ENCODE data around the gene IQCB1. TPM values are rescaled to one million over a fixed set of nuclear protein-coding genes. Genes with fewer than 3 reads are reported as not detected.

The IQCB1 gene
- total and polyA plus RNA-seq, 9 of the 15 experiments (the other 6 are each of a cell fraction or from before 2014, with no cell fraction given): 21.1 to 38.1 (median 27.5) TPM

GRCh38 chr3:121781611-121782010 lies 53.2 kb downstream of the IQCB1 start:
- H3K4me3 ChIP-seq: no peak overlapping the region
- H4K20me1 ChIP-seq (replicated peaks; ENCODE audit: control insufficient read depth, insufficient read depth, low read length): no peaks in the 10 kb centered on the region
- no peaks in the 10 kb centered on the region for H3K27me3 ChIP-seq (ENCODE audit: control insufficient read depth in 2 of 2, insufficient read depth in 2 of 2, low read length in 2 of 2)
- H3K79me2 ChIP-seq (ENCODE audit: control insufficient read depth, insufficient read depth, low read length): no peaks in the 10 kb centered on the region
- no peak for DNase-seq (ENCODE audit: extremely low read depth in 1 of 4, low spot score in 3 of 4)
- no peak for ATAC-seq
- POLR2A ChIA-PET: no interaction called here
- TF ChIP-seq CBFA2T2 (conservative IDR thresholded peaks at IDR 0.05) (no peak), CREB5 (CRISPR knock-in tag; IDR thresholded peaks at IDR 0.05) (no peak), TFAP4 (CRISPR knock-in tag; IDR thresholded peaks at IDR 0.05; ENCODE audit: borderline replicate concordance) (no peak), ARID1B (IDR thresholded peaks at IDR 0.05) (no peak), BCOR (IDR thresholded peaks at IDR 0.05) (no peak), TAF9B (IDR thresholded peaks at IDR 0.05; ENCODE audit: partially characterized antibody) (no peak), FIP1L1 (IDR thresholded peaks at IDR 0.05; ENCODE audit: low read depth, low read length, poor library complexity, severe bottlenecking) (no peak), NR3C1 (CRISPR knock-in tag; IDR thresholded peaks at IDR 0.05) (no peak), PURB (CRISPR knock-in tag; IDR thresholded peaks at IDR 0.05; ENCODE audit: low read depth) (no peak), TRIM24 (IDR thresholded peaks at IDR 0.05) (no peak), ZNF589 (CRISPR knock-in tag; IDR thresholded peaks at IDR 0.05; ENCODE audit: low read depth) (no peak), GABPA (tag; conservative IDR thresholded peaks at IDR 0.05; ENCODE audit: low read depth) (no peak), CBX5 (IDR thresholded peaks at IDR 0.05; ENCODE audit: borderline replicate concordance, low read depth) (no peak), BHLHE40 (IDR thresholded peaks at IDR 0.05; ENCODE audit: low read length) (no peak)
- H2AFZ ChIP-seq (ENCODE audit: low read depth, low read length): no peak overlapping the region
- no peak overlapping the region for H3K4me2 ChIP-seq (ENCODE audit: insufficient read depth, low read length)
- no peak for FAIRE-seq
- H3K9ac ChIP-seq (ENCODE audit: insufficient read depth in 1 of 2, low read depth in 2 of 2, low read length in 2 of 2): no peak overlapping the region
- no peaks in the 10 kb centered on the region for H3K9me1 ChIP-seq (ENCODE audit: control insufficient read depth, insufficient read depth, low read length)
- intact Hi-C loops (cut with micrococcal nuclease): no loop called here
- CTCF ChIA-PET (ENCODE audit: low intra/inter-chr PET ratio): no interaction called here
- no peaks in the 10 kb centered on the region for H3K4me1 ChIP-seq (replicated peaks in 1 of 2; ENCODE audit: control insufficient read depth in 2 of 2, insufficient read depth in 2 of 2, low read length in 2 of 2)
- H3K27ac ChIP-seq (ENCODE audit: extremely low read depth, low read depth, low read length): no peak overlapping the region
- in situ Hi-C loops (cut with MboI): no loop called here
- no TSS peak for BruUV-seq (replicated peaks)
- H3K36me3 ChIP-seq (ENCODE audit: control insufficient read depth, insufficient read depth, low read length): peaks cover 64% of the 10 kb centered on the region
- H3K9me3 ChIP-seq (replicated peaks; ENCODE audit: control insufficient read depth, insufficient read depth, low read depth, low read length): no peaks in the 10 kb centered on the region
- 94% methylated on average over 7 of the region's 7 CpGs for WGBS (ENCODE audit: insufficient coverage, low coverage, missing lambda C conversion rate)

Data from K562 (cell line).